COR-L47 (cell line): ENCODE results near the gene USPL1.

Experiments
- DNase-seq: peaks from one replicate; lab custom pipeline; 2025; lab: John Stamatoyannopoulos, UW

Gene USPL1

GRCh38 chr13:30656178-30656577 lies 38.5 kb downstream of the USPL1 start:
- DNase-seq, result no peak

- DNase-seq, result no peak
These were observed 42.3 kb downstream of the USPL1 start for GRCh38 chr13:30659980-30660379.

- no peak for DNase-seq
These were observed 43.1 kb downstream of the USPL1 start for GRCh38 chr13:30660796-30661195.

GRCh38 chr13:30664689-30665275 lies 47.1 kb downstream of the USPL1 start:
- DNase-seq, result no peak

- no peak for DNase-seq
These were observed 47.9 kb downstream of the USPL1 start for GRCh38 chr13:30665638-30666037.

GRCh38 chr13:30666113-30666512 lies 48.4 kb downstream of the USPL1 start:
- no peak for DNase-seq

GRCh38 chr13:30667014-30667413 lies 49.3 kb downstream of the USPL1 start:
- no peak for DNase-seq

- no peak for DNase-seq
These were observed 50.6 kb downstream of the USPL1 start for GRCh38 chr13:30668312-30668711.

GRCh38 chr13:30671271-30671815 lies 53.6 kb downstream of the USPL1 start:
- no peak for DNase-seq

GRCh38 chr13:30673669-30674521 lies 56.2 kb downstream of the USPL1 start:
- peak; percentile 88 for DNase-seq

- no peak for DNase-seq
These were observed 58.0 kb downstream of the USPL1 start for GRCh38 chr13:30675717-30676116.

- DNase-seq, result no peak
These were observed 59.0 kb downstream of the USPL1 start for GRCh38 chr13:30676672-30677071.

GRCh38 chr13:30679483-30680330 lies 62.0 kb downstream of the USPL1 start:
- no peak for DNase-seq

- no peak for DNase-seq
These were observed 64.1 kb downstream of the USPL1 start for GRCh38 chr13:30681843-30682242.

- no peak for DNase-seq
These were observed 67.7 kb downstream of the USPL1 start for GRCh38 chr13:30685320-30685859.

- no peak for DNase-seq
These were observed 68.3 kb downstream of the USPL1 start for GRCh38 chr13:30685987-30686386.

- no peak for DNase-seq
These were observed 69.9 kb downstream of the USPL1 start for GRCh38 chr13:30687601-30688000.

- DNase-seq, result no peak
These were observed 72.0 kb downstream of the USPL1 start for GRCh38 chr13:30689752-30690151.

GRCh38 chr13:30690282-30691188 lies 72.8 kb downstream of the USPL1 start:
- no peak for DNase-seq

GRCh38 chr13:30692113-30692512 lies 74.4 kb downstream of the USPL1 start:
- no peak for DNase-seq
